A549 (cell line): Measurements from ENCODE around the gene PHC2. TPM values are rescaled to one million over a fixed set of nuclear protein-coding genes. Genes with fewer than 3 reads are reported as not detected.

Experiments used
- ATAC-seq, 2 experiments: fragments of 200-7000 bp in 1 of 2; fragments of >200 bp in 1 of 2; cut with Nextera tagmentation in 1 of 2; cut with Tn5 transposase in 1 of 2; 3 replicates each; pipeline versions ENCODE4 v1.8.0 to v1.9.1; 2018 to 2020; ENCODE audit warnings: mild to moderate bottlenecking in 1 of 2, moderate library complexity in 1 of 2
- CTCF ChIA-PET: fragments of 300-600 bp; sonication (Branson Sonifier 250); formaldehyde crosslinking; extraction: SDS; loops from one replicate; lab custom pipeline; 2021; ENCODE audit warnings: antibody characterized with exemption, inconsistent platforms; lab: Yijun Ruan, JAX
- POLR2A ChIA-PET: fragments of 350-600 bp; formaldehyde crosslinking; extraction: SDS; loops from one replicate; lab custom pipeline; 2021; ENCODE audit warnings: antibody characterized with exemption, inconsistent platforms; lab: Yijun Ruan, JAX
- DNase-seq, 2 experiments: peaks; one replicate each; pipeline versions ENCODE4 v3.0.0 to v3.0.0-alpha.2; 2011 to 2016; ENCODE audit warnings: low read depth in 1 of 2, low spot score in 1 of 2
- FAIRE-seq: peaks from 2 replicates; lab custom pipeline; 2011; peaks lifted over from hg19 to GRCh38; lab: Jason Lieb, UNC
- H3K27ac ChIP-seq, 2 experiments: fragments of >200 bp; sonication (Bioruptor Twin); formaldehyde crosslinking; 3 replicates each; pipeline ENCODE4 v1.5.1; 2016 to 2017
- H3K4me1 ChIP-seq: fragments of >200 bp; sonication (Bioruptor Twin); formaldehyde crosslinking; 3 replicates; pipeline ENCODE4 v1.6.1; 2016
- H3K4me2 ChIP-seq: fragments of >200 bp; sonication (Bioruptor Twin); formaldehyde crosslinking; 3 replicates; pipeline ENCODE4 v1.6.1; 2016
- H3K4me3 ChIP-seq: fragments of >200 bp; sonication (Bioruptor Twin); formaldehyde crosslinking; 3 replicates; pipeline ENCODE4 v1.5.1; 2016
- H3K9me3 ChIP-seq: fragments of >200 bp; sonication (Bioruptor Twin); formaldehyde crosslinking; 3 replicates; pipeline ENCODE4 v1.6.1; 2016
- BCL3 ChIP-seq: fragments of >200 bp; sonication (Bioruptor Twin); formaldehyde crosslinking; IDR thresholded peaks from 3 replicates; pipeline ENCODE4 v1.6.1; 2016
- BHLHE40 ChIP-seq: IDR thresholded peaks from 2 replicates; pipeline ENCODE4 v1.6.1; 2012; ENCODE audit warnings: low read depth, low read length, inconsistent platforms
- CBX8 ChIP-seq: fragments of 200-600 bp; sonication (generic); IDR thresholded peaks from 2 replicates; pipeline ENCODE4 v1.6.1; 2016
- CEBPB ChIP-seq, 2 experiments: fragments of >200 bp in 1 of 2; sonication (Bioruptor Twin) in 1 of 2; formaldehyde crosslinking in 1 of 2; IDR thresholded peaks; 2 replicates each; pipeline ENCODE4 v1.6.1; 2012 to 2016
- CHD2 ChIP-seq: fragments of 150-350 bp; IDR thresholded peaks from 2 replicates; pipeline ENCODE4 v1.6.1; 2014; ENCODE audit warnings: low read length; ENCODE audit not compliant: partially characterized antibody
- CHD4 ChIP-seq: fragments of 200-600 bp; sonication (generic); IDR thresholded peaks from 2 replicates; pipeline ENCODE4 v1.6.1; 2016; ENCODE audit warnings: antibody characterized with exemption, mild to moderate bottlenecking, borderline replicate concordance
- ELK1 ChIP-seq: fragments of 150-350 bp; IDR thresholded peaks from 2 replicates; pipeline ENCODE4 v1.6.1; 2014; ENCODE audit warnings: low read depth, mild to moderate bottlenecking, low read length
- GATA3 ChIP-seq: IDR thresholded peaks from 2 replicates; pipeline ENCODE4 v1.6.1; 2012; ENCODE audit warnings: borderline replicate concordance
- HOXA7 ChIP-seq: fragments of 250-450 bp; sonication (Bioruptor Pico); IDR thresholded peaks from 2 replicates; pipeline ENCODE4 v1.5.0; 2020; ENCODE audit warnings: mild to moderate bottlenecking, moderate library complexity
- HOXB5 ChIP-seq: fragments of 250-450 bp; sonication (Bioruptor Pico); IDR thresholded peaks from 2 replicates; pipeline ENCODE4 v1.5.0; 2020; ENCODE audit warnings: mild to moderate bottlenecking, moderate library complexity
- MAZ ChIP-seq: fragments of 150-350 bp; IDR thresholded peaks from 2 replicates; pipeline ENCODE4 v1.6.1; 2014; ENCODE audit warnings: antibody characterized with exemption, low read depth, low read length, borderline replicate concordance
- NR3C1 ChIP-seq: fragments of >200 bp; sonication (Bioruptor Twin); formaldehyde crosslinking; IDR thresholded peaks from 3 replicates; pipeline ENCODE4 v1.6.1; 2017
- REST ChIP-seq: fragments of 200-600 bp; sonication (generic); IDR thresholded peaks from 2 replicates; pipeline ENCODE4 v1.6.1; 2016; ENCODE audit warnings: antibody characterized with exemption, mild to moderate bottlenecking, moderate library complexity
- SMC3 ChIP-seq: fragments of >200 bp; sonication (Bioruptor Twin); formaldehyde crosslinking; IDR thresholded peaks from 3 replicates; pipeline ENCODE4 v1.6.1; 2018; ENCODE audit warnings: inconsistent platforms
- TFCP2L1 ChIP-seq: fragments of 250-450 bp; sonication (Bioruptor Pico); IDR thresholded peaks from 2 replicates; pipeline ENCODE4 v1.5.0; 2021; ENCODE audit warnings: mild to moderate bottlenecking
- TP53 ChIP-seq: fragments of 250-450 bp; sonication (Bioruptor Pico); IDR thresholded peaks from 2 replicates; pipeline ENCODE4 v1.5.0; 2021; ENCODE audit warnings: mild to moderate bottlenecking, moderate library complexity
- USF2 ChIP-seq: fragments of 450-650 bp; IDR thresholded peaks from 2 replicates; pipeline ENCODE4 v1.6.1; 2014; ENCODE audit warnings: antibody characterized with exemption
- ZC3H11A ChIP-seq: fragments of 450-650 bp; IDR thresholded peaks from 2 replicates; pipeline ENCODE4 v1.6.1; 2014; ENCODE audit warnings: antibody characterized with exemption, mild to moderate bottlenecking
- ZSCAN20 ChIP-seq: fragments of 250-450 bp; sonication (Bioruptor Pico); IDR thresholded peaks from 2 replicates; pipeline ENCODE4 v1.8.0; 2022; ENCODE audit warnings: mild to moderate bottlenecking, moderate library complexity
- WGBS: methylation state at CpG from one replicate; pipeline ENCODE4 v1.1.6; 2017; ENCODE audit errors: missing lambda C conversion rate; 5-methylcytosine and 5-hydroxymethylcytosine counted together
- polyA plus RNA-seq, 4 experiments: library from polyadenylated mRNA; depleted of rRNA in 3 of 4; stranded (reverse); fragments of >200 nt; fragmentation: RNase III in 1 of 4; extraction: RNeasy Plus Mini Kit Qiagen cat#74134 plus additional on column Dnase treatment in 1 of 4; gene quantifications; 2 replicates in 3 of 4; 3 replicates in 1 of 4; pipeline ENCODE4 v1.2.3, GENCODE V29; 2011 to 2017

Gene PHC2
- polyA plus RNA-seq, 2 of the 4 experiments (the other 2 are of a cell fraction): 29.9 to 33.2 TPM

GRCh38 chr1:33276573-33277298 lies 154.2 kb downstream of the PHC2 start (continued):
- no peak for TF ChIP-seq REST
- no peak for TF ChIP-seq TFCP2L1 (CRISPR knock-in tag)
- no peak for TF ChIP-seq TP53

- POLR2A ChIA-PET: no interaction called here
- FAIRE-seq: no peak
These were observed 155.0 kb downstream of the PHC2 start for GRCh38 chr1:33275706-33276572.

GRCh38 chr1:33275195-33275594 lies 155.7 kb downstream of the PHC2 start:
- no peak overlapping the region for H3K27ac ChIP-seq
- H3K4me1 ChIP-seq: no peaks in the 10 kb centered on the region
- no peak for ATAC-seq
- no peak overlapping the region for H3K4me3 ChIP-seq
- 86% methylated on average over 6 of the region's 6 CpGs for WGBS
- no peak for TF ChIP-seq HOXB5 (CRISPR knock-in tag)
- TF ChIP-seq CBX8: no peak
- TF ChIP-seq CHD2: no peak
- TF ChIP-seq CHD4: no peak
- TF ChIP-seq MAZ: no peak
- no peak for TF ChIP-seq ZC3H11A
- no peak for TF ChIP-seq NR3C1
- no peak for TF ChIP-seq REST
- TF ChIP-seq ELK1: no peak
- TF ChIP-seq BCL3: no peak
- no peak for TF ChIP-seq ZSCAN20 (CRISPR knock-in tag)
- TF ChIP-seq GATA3: no peak
- no peak for TF ChIP-seq CEBPB (IDR thresholded peaks at IDR 0.05)
- no peak for TF ChIP-seq SMC3
- H3K9me3 ChIP-seq: no peaks in the 10 kb centered on the region
- H3K4me2 ChIP-seq: no peak overlapping the region
- no peak for FAIRE-seq
- no peak for DNase-seq
- POLR2A ChIA-PET: no interaction called here
- CTCF ChIA-PET: interaction anchor here (1.3 to 1.8 kb wide), 2 partner anchors 13 to 20 kb away, joined by 3 to 7 read pairs; no protein-coding TSS in a partner anchor

More at GRCh38 chr1:33275706-33276572, 155.0 kb downstream of the PHC2 start:
- WGBS: 95% methylated on average over 19 of the region's 45 CpGs
- Histone ChIP-seq H3K4me2 (no peak overlapping the region), H3K9me3 (no peaks in the 10 kb centered on the region), H3K4me1 (no peaks in the 10 kb centered on the region), H3K27ac (no peak overlapping the region), H3K4me3 (no peak overlapping the region)
- no peak for ATAC-seq
- TF ChIP-seq HOXA7 (CRISPR knock-in tag): no peak
- no peak for TF ChIP-seq BHLHE40
- TF ChIP-seq USF2: no peak
- TF ChIP-seq CHD2: no peak
- no peak for DNase-seq
- CTCF ChIA-PET: interaction anchor here (1.3 kb wide), 1 partner anchor 12 kb away, joined by 3 read pairs; no protein-coding TSS in a partner anchor
